CD4-positive, alpha-beta memory T cell (primary cell): ENCODE results near the gene C14orf93. TPM values are rescaled to one million over a fixed set of nuclear protein-coding genes. Genes with fewer than 3 reads are reported as not detected.

Experiments
- CTCF ChIA-PET: fragments of 350-600 bp; sonication (Branson Sonifier 250); formaldehyde crosslinking; loops from one replicate; lab custom pipeline; 2021; ENCODE audit warnings: inconsistent platforms; ENCODE audit not compliant: partially characterized antibody; lab: Charles Lee
- POLR2A ChIA-PET: fragments of 350-600 bp; sonication (Branson Sonifier 250); formaldehyde crosslinking; loops from one replicate; lab custom pipeline; 2021; ENCODE audit not compliant: partially characterized antibody; lab: Charles Lee
- DNase-seq, 5 donors: peaks; one replicate each; pipeline versions ENCODE4 v3.0.0 to v3.0.0-alpha.2; 2020 to 2022; ENCODE audit warnings: mixed read lengths in 1 of 5
- H3K27ac ChIP-seq: one replicate; pipeline ENCODE4 v1.7.0; 2013; ENCODE audit warnings: low read depth, low read length
- H3K27me3 ChIP-seq: 2 replicates; pipeline ENCODE4 v1.7.0; 2013; ENCODE audit warnings: mild to moderate bottlenecking, low read length, moderate library complexity; ENCODE audit not compliant: insufficient read depth
- H3K36me3 ChIP-seq: 2 replicates; pipeline ENCODE4 v1.7.0; 2013; ENCODE audit warnings: mild to moderate bottlenecking, low read length, moderate library complexity; ENCODE audit not compliant: insufficient read depth
- H3K4me1 ChIP-seq: 2 replicates; pipeline ENCODE4 v1.7.0; 2013; ENCODE audit warnings: mild to moderate bottlenecking, low read length, moderate library complexity; ENCODE audit not compliant: insufficient read depth
- H3K4me3 ChIP-seq, 2 donors: one replicate each; pipeline ENCODE4 v1.7.0; 2013; ENCODE audit warnings: low read length in 2 of 2, mild to moderate bottlenecking in 1 of 2
- H3K9me3 ChIP-seq, 2 donors: one replicate each; pipeline ENCODE4 v1.7.0; 2013; ENCODE audit warnings: low read length in 2 of 2, control low read depth in 1 of 2; ENCODE audit not compliant: control insufficient read depth in 1 of 2
- H3K27ac Mint-ChIP-seq, 7 donors: one replicate each; pipeline ENCODE4 v1.8.0; 2020 to 2021; ENCODE audit warnings: mixed read lengths in 7 of 7, mild to moderate bottlenecking in 6 of 7, inconsistent platforms in 3 of 7, moderate library complexity in 3 of 7
- H3K27me3 Mint-ChIP-seq, 2 donors: one replicate each; pipeline ENCODE4 v1.8.0; 2020 to 2021; ENCODE audit warnings: mixed read lengths in 2 of 2
- H3K36me3 Mint-ChIP-seq, 2 donors: one replicate each; pipeline ENCODE4 v1.8.0; 2020 to 2021; ENCODE audit warnings: mixed read lengths in 2 of 2, inconsistent platforms in 1 of 2, mild to moderate bottlenecking in 1 of 2
- H3K4me1 Mint-ChIP-seq, 4 donors: one replicate each; pipeline ENCODE4 v1.8.0; 2020 to 2021; ENCODE audit warnings: mixed read lengths in 4 of 4, mild to moderate bottlenecking in 1 of 4
- H3K4me3 Mint-ChIP-seq, 8 donors: one replicate each; pipeline ENCODE4 v1.8.0; 2020 to 2021; ENCODE audit warnings: mixed read lengths in 8 of 8, mild to moderate bottlenecking in 7 of 8, moderate library complexity in 6 of 8, inconsistent platforms in 3 of 8
- H3K9me3 Mint-ChIP-seq, 8 donors: one replicate each; pipeline ENCODE4 v1.8.0; 2020 to 2021; ENCODE audit warnings: mixed read lengths in 8 of 8, mild to moderate bottlenecking in 5 of 8, inconsistent platforms in 3 of 8, moderate library complexity in 1 of 8
- intact Hi-C: fragments of 100-400 bp; cut with micrococcal nuclease; formaldehyde crosslinking; loops from one replicate; pipeline ENCODE4 v1.15.1; 2023
- polyA plus RNA-seq, 2 donors: library from polyadenylated mRNA; unstranded; fragments of 300-500 nt; fragmentation: Illumina TruSeq; gene quantifications; one replicate each; pipeline ENCODE4 v1.2.3, GENCODE V29; 2021
- total RNA-seq, 2 experiments: library from RNA; stranded (reverse); gene quantifications; one replicate each; pipeline ENCODE4 v1.2.3, GENCODE V29; 2021

The C14orf93 gene
- total and polyA plus RNA-seq, 4 experiments from 2014 or later = 6.0 to 13.3 (median 10.6) TPM

- POLR2A ChIA-PET = interaction anchor here (1.2 to 4.1 kb wide), 4 partner anchors 11 to 62 kb away, joined by 4 to 21 read pairs (median 12); partner anchors contain the start of genes CDH24 and PSMB5
- Histone ChIP-seq H3K27ac (no peak overlapping the region), H3K9me3 (no peaks in the 10 kb centered on the region), H3K4me1 (no peaks in the 10 kb centered on the region), H3K4me3 (no peak overlapping the region), H3K36me3 (no peaks in the 10 kb centered on the region), H3K27me3 (no peaks in the 10 kb centered on the region)
- Mint-ChIP-seq H3K27ac (no peak overlapping the region), H3K27me3 (no peaks in the 10 kb centered on the region), H3K36me3 (peaks cover 5 to 7% of the 10 kb centered on the region in 2 donors), H3K4me3 (no peak overlapping the region), H3K9me3 (no peaks in the 10 kb centered on the region), H3K4me1 (no peaks in the 10 kb centered on the region)
- DNase-seq = no peak
- CTCF ChIA-PET = interaction anchor here (1.0 to 38.6 kb wide), 14 partner anchors 11 to 81 kb away, joined by 3 to 1070 read pairs (median 10); partner anchors contain the start of genes AJUBA, CDH24 and PSMB11
- intact Hi-C loops = loop anchor here (2.0 kb wide), 1 partner anchor 63 kb away; no protein-coding TSS in a partner anchor
Observed at GRCh38 chr14:22995889-22996625, 13.9 kb downstream of the C14orf93 start.

GRCh38 chr14:22994762-22995275, 15.1 kb downstream of the C14orf93 start:
- Histone ChIP-seq H3K36me3 (no peaks in the 10 kb centered on the region), H3K9me3 (no peaks in the 10 kb centered on the region), H3K27ac (no peak overlapping the region), H3K4me3 (no peak overlapping the region), H3K4me1 (no peaks in the 10 kb centered on the region), H3K27me3 (no peaks in the 10 kb centered on the region)
- H3K27me3 Mint-ChIP-seq = no peaks in the 10 kb centered on the region
- H3K9me3 Mint-ChIP-seq = no peaks in the 10 kb centered on the region
- no peaks in the 10 kb centered on the region for H3K4me1 Mint-ChIP-seq
- H3K27ac Mint-ChIP-seq = peak overlapping the region in 2 of 7 donors; percentile 57 to 61
- H3K4me3 Mint-ChIP-seq = no peak overlapping the region
- peak in 1 of 5 donors; percentile 29 for DNase-seq
- intact Hi-C loops = loop anchor here (2.0 kb wide), 1 partner anchor 64 kb away; no protein-coding TSS in a partner anchor
- ChIA-PET POLR2A (interaction anchor here (0.6 to 4.1 kb wide), 6 partner anchors 9 to 1143 kb away, joined by 3 to 21 read pairs (median 5); partner anchors contain the start of gene CDH24), CTCF (interaction anchor here (0.6 to 38.6 kb wide), 26 partner anchors 9 to 998 kb away, joined by 3 to 1070 read pairs (median 4); partner anchors contain the start of genes AJUBA, CDH24 and PSMB11)
- H3K36me3 Mint-ChIP-seq = peaks cover 8 to 10% of the 10 kb centered on the region in 2 donors

- intact Hi-C loops = no loop called here
- ChIA-PET POLR2A (interaction anchor here (0.9 to 4.1 kb wide), 3 partner anchors 13 to 65 kb away, joined by 4 to 21 read pairs (median 6); partner anchors contain the start of gene CDH24), CTCF (interaction anchor here (1.1 to 38.6 kb wide), 10 partner anchors 8 to 78 kb away, joined by 3 to 1070 read pairs (median 12); partner anchors contain the start of genes AJUBA and CDH24)
- no peaks in the 10 kb centered on the region for H3K4me1 ChIP-seq
- no peak overlapping the region for H3K4me3 ChIP-seq
- H3K9me3 ChIP-seq = no peaks in the 10 kb centered on the region
- peak overlapping the region in 1 of 7 donors; percentile 29 for H3K27ac Mint-ChIP-seq
- H3K4me3 Mint-ChIP-seq = no peak overlapping the region
- H3K36me3 ChIP-seq = no peaks in the 10 kb centered on the region
- no peaks in the 10 kb centered on the region for H3K27me3 ChIP-seq
- DNase-seq = no peak
- peaks cover 10 to 16% of the 10 kb centered on the region in 2 donors for H3K36me3 Mint-ChIP-seq
- H3K9me3 Mint-ChIP-seq = no peaks in the 10 kb centered on the region
- no peaks in the 10 kb centered on the region for H3K27me3 Mint-ChIP-seq
- H3K4me1 Mint-ChIP-seq = no peaks in the 10 kb centered on the region
- no peak overlapping the region for H3K27ac ChIP-seq
Observed at GRCh38 chr14:22993517-22993916, 16.4 kb downstream of the C14orf93 start.

- H3K4me1 Mint-ChIP-seq = peaks cover 0 to under 1% (median 0%) of the 10 kb centered on the region in 4 donors
- no peak overlapping the region for H3K4me3 ChIP-seq
- H3K27me3 ChIP-seq = no peaks in the 10 kb centered on the region
- POLR2A ChIA-PET = no interaction called here
- no peak overlapping the region for H3K27ac Mint-ChIP-seq
- no peak overlapping the region for H3K27ac ChIP-seq
- H3K36me3 ChIP-seq = no peaks in the 10 kb centered on the region
- H3K9me3 ChIP-seq = no peaks in the 10 kb centered on the region
- no peaks in the 10 kb centered on the region for H3K27me3 Mint-ChIP-seq
- H3K9me3 Mint-ChIP-seq = peaks cover 0 to 3% (median 0%) of the 10 kb centered on the region in 8 donors
- peaks cover 10 to 18% of the 10 kb centered on the region in 2 donors for H3K36me3 Mint-ChIP-seq
- no peak overlapping the region for H3K4me3 Mint-ChIP-seq
- no peaks in the 10 kb centered on the region for H3K4me1 ChIP-seq
- intact Hi-C loops = no loop called here
- CTCF ChIA-PET = interaction anchor here (0.8 to 38.6 kb wide), 5 partner anchors 9 to 68 kb away, joined by 3 to 1070 read pairs (median 8); partner anchors contain the start of gene CDH24
- DNase-seq = no peak
Observed at GRCh38 chr14:22991852-22992251, 18.1 kb downstream of the C14orf93 start.

GRCh38 chr14:22987291-22987690, 22.7 kb downstream of the C14orf93 start:
- ChIA-PET POLR2A (interaction anchor here (1.1 to 3.5 kb wide), 6 partner anchors 20 to 435 kb away, joined by 3 to 82 read pairs (median 7); partner anchors contain the start of genes CDH24 and PSMB5), CTCF (interaction anchor here (0.8 to 38.6 kb wide), 25 partner anchors 8 to 200 kb away, joined by 3 to 1070 read pairs (median 8); partner anchors contain the start of genes CDH24, HAUS4, PRMT5 and PSMB11)
- no peak for DNase-seq
- intact Hi-C loops = loop anchor here (2.0 kb wide), 1 partner anchor 200 kb away; no protein-coding TSS in a partner anchor
- H3K27ac Mint-ChIP-seq = no peak overlapping the region
- Histone ChIP-seq H3K27ac (no peak overlapping the region), H3K27me3 (no peaks in the 10 kb centered on the region), H3K36me3 (no peaks in the 10 kb centered on the region), H3K4me3 (no peak overlapping the region), H3K4me1 (peaks cover 8% of the 10 kb centered on the region), H3K9me3 (no peaks in the 10 kb centered on the region)
- H3K27me3 Mint-ChIP-seq = no peaks in the 10 kb centered on the region
- H3K4me3 Mint-ChIP-seq = no peak overlapping the region
- peaks cover 0 to 3% (median 0%) of the 10 kb centered on the region in 8 donors for H3K9me3 Mint-ChIP-seq
- peaks cover 0 to 4% (median 0%) of the 10 kb centered on the region in 4 donors for H3K4me1 Mint-ChIP-seq
- peaks cover 3 to 17% of the 10 kb centered on the region in 2 donors for H3K36me3 Mint-ChIP-seq

- POLR2A ChIA-PET = interaction anchor here (0.8 to 3.5 kb wide), 12 partner anchors 8 to 434 kb away, joined by 3 to 82 read pairs (median 5); partner anchors contain the start of genes CDH24 and PSMB5
Observed at GRCh38 chr14:22986508-22987054, 23.4 kb downstream of the C14orf93 start.

More at GRCh38 chr14:22986508-22987054, 23.4 kb downstream of the C14orf93 start:
- Histone ChIP-seq H3K27me3 (no peaks in the 10 kb centered on the region), H3K4me3 (no peak overlapping the region), H3K4me1 (peaks cover 8% of the 10 kb centered on the region), H3K27ac (no peak overlapping the region), H3K9me3 (no peaks in the 10 kb centered on the region), H3K36me3 (no peaks in the 10 kb centered on the region)
- CTCF ChIA-PET = interaction anchor here (0.6 to 38.6 kb wide), 50 partner anchors 9 to 415 kb away, joined by 3 to 1070 read pairs (median 4); partner anchors contain the start of genes ACIN1, C14orf119, CDH24 and DAD1
- intact Hi-C loops = loop anchor here (1.0 to 2.0 kb wide), 4 partner anchors 49 to 429 kb away; no protein-coding TSS in a partner anchor
- peak; percentile 80 to 86 (median 81) for DNase-seq
- Mint-ChIP-seq H3K27ac (peak overlapping the region in 1 of 7 donors; percentile 41), H3K27me3 (no peaks in the 10 kb centered on the region), H3K36me3 (peaks cover 3 to 16% of the 10 kb centered on the region in 2 donors), H3K9me3 (peaks cover 0 to 3% (median 0%) of the 10 kb centered on the region in 8 donors), H3K4me1 (peaks cover 0 to 4% (median 0%) of the 10 kb centered on the region in 4 donors), H3K4me3 (no peak overlapping the region)
